Keratinocyte (primary cell): ENCODE data around the gene GRIN2C.

Source experiments
- EZH2 ChIP-seq: IDR thresholded peaks from one replicate; pipeline ENCODE4 v1.6.1; 2012; ENCODE audit warnings: inconsistent platforms, mild to moderate bottlenecking, low read length, moderate library complexity
- TF ChIP-seq, protein P1 (sequence below), 3 experiments: IDR thresholded peaks in 1 of 3; conservative IDR thresholded peaks in 1 of 3; optimal IDR thresholded peaks in 1 of 3; 2 replicates in 2 of 3; 3 replicates in 1 of 3; pipeline versions ENCODE3 to v1.5.1; 2011; ENCODE audit warnings: low read length in 3 of 3, mild to moderate bottlenecking in 3 of 3, moderate library complexity in 2 of 3, control low read depth in 1 of 3, inconsistent platforms in 1 of 3; ENCODE audit not compliant: insufficient read depth in 2 of 3; ENCODE audit errors: extremely low read depth in 1 of 3

DNA sequence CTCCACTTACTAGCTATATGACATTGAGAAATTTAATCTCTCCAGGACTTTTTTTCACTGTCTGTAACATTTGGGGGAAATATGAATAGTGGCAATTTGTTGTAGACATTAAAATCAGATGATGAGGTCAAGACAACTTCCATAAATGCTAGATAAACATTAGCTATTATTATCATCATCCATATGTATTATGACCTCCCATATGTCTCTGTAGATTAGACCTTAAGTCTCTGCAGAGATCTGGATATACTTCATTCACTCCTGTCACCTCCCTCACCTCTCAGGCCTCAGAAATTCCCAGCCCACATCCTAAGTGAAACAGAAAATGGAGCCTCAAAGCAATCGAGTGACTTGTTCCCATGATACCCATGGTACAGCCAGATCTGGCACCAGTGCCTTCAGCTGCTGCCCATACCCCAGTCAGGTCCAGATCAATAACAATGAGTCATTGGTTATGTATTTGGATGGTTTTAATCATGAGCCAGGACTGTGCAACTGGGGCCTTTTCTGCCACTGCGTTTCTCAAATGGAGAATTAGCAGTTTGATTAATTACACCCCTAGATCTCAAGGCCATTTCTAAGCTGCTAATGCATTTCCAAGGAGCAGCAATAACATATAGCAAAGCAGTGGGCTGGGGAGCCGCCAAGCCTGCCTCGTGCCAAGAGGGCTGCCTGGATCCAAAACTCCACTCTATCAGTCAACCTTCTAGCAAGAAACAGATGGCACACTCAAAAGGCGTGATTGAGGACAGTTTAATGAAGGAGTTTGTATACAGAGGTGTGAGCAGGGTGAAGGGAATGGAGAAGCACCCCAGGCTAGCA, 15.7 kb upstream of the GRIN2C start:
- TF ChIP-seq EZH2: no peak
- TF ChIP-seq, protein P1, sequence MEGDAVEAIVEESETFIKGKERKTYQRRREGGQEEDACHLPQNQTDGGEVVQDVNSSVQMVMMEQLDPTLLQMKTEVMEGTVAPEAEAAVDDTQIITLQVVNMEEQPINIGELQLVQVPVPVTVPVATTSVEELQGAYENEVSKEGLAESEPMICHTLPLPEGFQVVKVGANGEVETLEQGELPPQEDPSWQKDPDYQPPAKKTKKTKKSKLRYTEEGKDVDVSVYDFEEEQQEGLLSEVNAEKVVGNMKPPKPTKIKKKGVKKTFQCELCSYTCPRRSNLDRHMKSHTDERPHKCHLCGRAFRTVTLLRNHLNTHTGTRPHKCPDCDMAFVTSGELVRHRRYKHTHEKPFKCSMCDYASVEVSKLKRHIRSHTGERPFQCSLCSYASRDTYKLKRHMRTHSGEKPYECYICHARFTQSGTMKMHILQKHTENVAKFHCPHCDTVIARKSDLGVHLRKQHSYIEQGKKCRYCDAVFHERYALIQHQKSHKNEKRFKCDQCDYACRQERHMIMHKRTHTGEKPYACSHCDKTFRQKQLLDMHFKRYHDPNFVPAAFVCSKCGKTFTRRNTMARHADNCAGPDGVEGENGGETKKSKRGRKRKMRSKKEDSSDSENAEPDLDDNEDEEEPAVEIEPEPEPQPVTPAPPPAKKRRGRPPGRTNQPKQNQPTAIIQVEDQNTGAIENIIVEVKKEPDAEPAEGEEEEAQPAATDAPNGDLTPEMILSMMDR (optimal IDR thresholded peaks at IDR 0.05 in 1 of 3, IDR thresholded peaks at IDR 0.05 in 1 of 3, conservative IDR thresholded peaks at IDR 0.05 in 1 of 3; ENCODE audit: extremely low read depth in 1 of 3, insufficient read depth in 2 of 3, low read length in 3 of 3): no peak
